ENCODE data around the gene ENOX2.

ENOX2 gene

DNA sequence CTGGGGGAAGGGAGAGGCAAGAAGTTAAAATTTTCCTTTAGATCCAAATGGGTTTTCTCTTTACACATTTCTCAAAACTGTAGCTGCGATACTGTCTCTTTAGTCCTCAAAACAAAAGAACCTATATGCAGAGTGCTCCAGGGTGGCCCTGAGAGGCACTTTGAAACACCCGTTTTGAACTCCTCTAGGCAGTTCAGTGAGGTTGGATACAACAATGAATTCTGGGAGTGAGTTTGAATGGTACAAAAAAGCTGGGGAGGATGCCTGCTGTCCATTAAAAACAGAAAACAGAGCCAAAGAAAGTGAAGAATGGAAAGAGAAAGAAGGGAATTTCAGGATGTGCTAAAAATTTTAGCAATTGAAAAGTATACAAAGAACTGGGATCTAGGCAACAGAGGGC lies 23.1 kb downstream of the ENOX2 start:
- no peak for DNase-seq

DNA sequence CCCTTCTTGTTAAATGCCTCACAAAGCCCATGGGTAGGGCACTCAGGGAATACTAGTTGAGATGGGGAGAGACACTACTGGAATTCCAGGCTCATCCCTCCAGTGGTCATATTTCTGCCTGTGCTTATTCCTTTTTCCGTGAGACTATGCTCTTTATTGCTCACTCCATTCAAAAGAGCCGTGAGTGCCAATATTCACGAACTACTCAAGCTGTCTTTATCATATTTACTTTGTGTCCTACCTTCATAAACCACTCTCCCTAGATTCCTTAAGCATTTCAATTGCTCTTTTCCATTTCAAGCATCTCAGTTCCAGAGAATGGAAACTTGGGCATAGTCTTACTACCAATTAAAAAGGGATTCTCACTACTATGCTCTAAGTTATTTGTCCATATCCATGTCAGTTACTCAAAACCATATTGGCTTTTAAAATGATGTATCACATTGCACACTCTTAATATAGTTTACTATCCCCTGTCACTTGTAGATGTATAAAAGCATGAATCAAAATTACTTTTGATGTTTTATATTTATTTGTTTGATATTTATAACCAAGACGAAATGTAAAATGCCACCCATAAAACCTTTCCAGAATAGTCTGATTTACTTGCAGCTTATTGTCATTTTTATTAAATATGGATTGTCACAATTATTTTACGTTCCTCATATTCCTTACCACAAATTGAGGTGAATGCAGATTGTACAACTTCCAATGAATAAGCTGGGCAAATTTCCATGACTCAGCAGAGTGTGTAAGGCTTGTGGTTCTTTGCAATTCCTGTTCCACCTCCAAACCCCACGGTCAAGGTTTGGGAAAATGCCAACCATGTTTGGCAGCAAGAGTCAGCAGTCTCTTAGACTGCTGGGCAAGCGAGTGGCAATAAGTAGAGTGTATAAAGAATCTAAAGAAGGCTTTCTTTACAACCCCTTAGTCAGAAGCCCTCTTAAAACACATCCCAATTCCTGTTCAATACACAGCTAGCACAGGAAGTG lies 24.4 kb downstream of the ENOX2 start:
- peak; percentile 3 to 27 (median 16) for DNase-seq

DNA sequence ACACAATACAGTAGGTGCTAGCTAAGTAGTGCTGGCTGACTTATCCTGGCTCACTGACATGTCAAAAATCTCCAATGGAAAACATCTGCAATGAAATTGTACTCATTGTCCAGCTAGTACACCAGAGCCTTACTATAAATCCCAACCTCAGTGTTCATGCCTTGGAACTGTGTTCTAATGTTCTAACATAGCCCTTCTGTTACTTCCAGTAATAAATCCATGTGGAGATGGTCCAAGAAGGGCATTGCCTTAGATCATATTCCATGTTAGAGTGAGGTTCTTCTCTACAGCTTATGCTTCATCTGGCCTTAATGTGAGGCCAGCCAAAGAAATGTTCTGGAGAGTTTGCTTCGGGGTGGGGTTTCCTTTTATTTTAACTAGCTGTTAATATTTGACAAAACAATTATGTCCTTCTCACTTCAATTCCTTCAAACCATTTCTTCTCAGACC lies 25.1 kb downstream of the ENOX2 start:
- no peak for DNase-seq

DNA sequence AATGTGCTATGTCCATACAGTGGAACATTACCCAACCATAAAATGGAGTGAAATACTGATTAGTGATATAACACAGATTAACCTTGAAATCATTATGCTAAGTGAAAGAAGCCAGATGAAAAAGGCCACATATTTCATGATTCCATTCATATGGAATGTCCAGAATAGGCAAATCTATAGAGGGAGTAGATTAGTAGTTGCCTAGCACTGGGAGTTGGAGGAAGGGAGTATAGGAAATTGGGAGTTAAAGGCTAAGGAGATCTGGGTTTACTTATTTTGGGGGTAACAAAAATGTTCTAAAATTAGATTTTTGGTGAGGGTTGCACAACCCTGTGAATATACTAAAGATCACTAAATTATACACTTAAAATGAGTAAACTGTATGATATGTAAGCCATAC lies 26.8 kb downstream of the ENOX2 start:
- no peak for DNase-seq

DNA sequence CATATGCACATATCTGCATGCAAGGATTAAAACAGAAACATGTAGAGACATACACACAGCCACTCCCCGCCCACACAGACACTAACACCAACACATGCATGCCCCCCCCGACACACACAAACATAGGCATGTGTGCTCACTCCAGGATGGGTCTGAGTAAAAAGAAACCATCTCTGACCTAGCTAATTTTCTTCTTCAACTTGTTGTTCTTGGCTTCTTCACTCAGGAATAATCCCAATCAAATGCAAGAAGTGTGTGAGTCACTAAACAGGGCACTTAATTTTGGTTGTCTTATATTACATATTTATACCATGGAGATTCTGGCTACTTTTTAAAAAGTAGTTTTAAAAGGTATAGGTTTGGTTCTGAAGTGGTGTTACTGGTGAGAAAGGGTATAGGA lies 28.3 kb downstream of the ENOX2 start:
- DNase-seq: no peak

DNA sequence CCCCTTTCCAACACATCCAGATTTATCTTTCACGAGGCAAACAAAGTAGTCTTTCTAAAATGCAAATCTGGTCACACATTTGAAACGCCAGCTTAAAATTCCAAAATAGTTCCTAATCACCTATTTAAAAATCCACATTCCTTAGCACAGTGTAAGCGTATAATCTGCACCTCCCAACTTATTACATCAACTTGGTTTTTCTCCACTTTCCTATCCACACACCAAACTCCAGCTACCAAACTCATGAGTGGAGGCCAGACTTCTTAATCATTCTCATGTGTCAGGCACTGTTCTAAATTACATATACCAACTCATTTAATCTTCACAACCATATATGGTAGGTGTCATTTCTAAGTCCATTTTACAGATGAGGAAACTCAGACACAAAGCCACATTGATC lies 33.8 kb downstream of the ENOX2 start:
- DNase-seq: no peak

DNA sequence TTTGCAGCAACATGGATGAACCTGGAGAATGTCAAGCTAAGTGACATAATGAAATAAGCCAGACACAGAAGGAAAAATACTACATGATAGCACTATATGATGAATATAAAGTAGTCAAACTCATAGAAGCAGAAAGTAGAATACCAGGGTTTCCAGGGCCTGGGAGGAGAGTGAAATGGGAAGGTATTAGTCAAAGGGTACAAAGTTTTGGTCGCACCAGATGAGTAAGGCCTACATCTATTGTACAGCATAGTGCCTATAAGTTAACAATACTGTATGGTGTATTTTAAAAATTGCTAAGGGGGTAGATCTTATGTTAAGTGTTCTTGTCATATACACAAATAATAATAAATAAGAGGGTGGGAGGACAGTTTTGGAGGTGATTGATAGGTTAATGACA lies 41.5 kb downstream of the ENOX2 start:
- no peak for DNase-seq

DNA sequence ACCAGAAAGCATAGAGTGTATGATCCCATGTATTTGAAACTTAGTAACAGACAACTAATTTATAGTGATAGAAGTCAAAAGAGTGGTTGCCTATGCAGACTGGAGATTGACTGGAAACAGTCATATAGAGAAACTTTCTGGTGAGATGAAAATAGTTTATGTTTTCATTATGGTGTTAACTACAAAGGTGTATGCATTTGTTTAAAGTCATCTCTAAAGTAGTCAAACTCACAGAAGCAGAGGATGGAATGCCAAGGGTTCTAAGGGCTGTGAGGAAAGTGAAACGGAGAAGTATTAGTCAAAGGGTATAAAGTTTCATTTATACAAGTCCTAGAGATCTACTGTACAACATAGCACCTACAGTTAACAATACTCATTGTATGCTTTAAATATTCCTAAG lies 45.8 kb downstream of the ENOX2 start:
- no peak for DNase-seq

DNA sequence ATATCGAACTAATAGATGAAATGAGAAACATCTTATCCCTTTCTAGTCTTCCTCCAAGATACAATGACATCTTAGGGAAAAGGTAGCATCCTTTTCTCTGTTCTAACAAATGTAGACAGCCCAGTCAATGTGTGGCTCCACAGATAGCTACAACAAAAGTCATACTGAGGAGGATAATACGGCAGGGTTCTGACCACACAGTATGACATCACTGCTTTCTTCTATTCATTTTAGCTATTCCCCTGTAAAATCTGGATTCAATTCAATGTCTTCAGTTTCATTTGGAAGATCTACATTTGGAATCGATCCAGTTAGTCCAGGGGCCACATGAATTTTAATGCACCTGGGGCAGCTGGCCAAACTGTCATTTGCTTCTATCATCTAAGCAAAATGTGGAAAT lies 51.4 kb downstream of the ENOX2 start:
- DNase-seq: no peak

DNA sequence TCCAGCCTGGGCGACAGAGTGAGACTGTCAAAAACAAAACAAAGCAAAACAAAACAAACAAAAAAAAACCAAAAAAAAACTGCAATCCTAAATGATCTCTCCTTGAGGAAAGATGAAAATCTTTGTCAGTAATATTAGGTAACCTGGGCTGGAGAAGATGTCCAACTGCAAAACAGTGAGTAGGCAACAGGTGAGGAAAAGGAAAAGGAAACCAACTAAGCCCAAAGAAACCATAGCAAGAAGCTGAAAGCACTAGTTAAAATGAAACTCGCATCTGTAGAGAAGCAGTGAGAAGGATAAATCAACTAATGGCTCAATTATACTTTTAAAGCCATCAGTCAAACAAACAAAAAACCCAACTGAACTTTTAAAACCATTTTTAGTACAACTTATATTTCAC lies 54.2 kb downstream of the ENOX2 start:
- DNase-seq: no peak

DNA sequence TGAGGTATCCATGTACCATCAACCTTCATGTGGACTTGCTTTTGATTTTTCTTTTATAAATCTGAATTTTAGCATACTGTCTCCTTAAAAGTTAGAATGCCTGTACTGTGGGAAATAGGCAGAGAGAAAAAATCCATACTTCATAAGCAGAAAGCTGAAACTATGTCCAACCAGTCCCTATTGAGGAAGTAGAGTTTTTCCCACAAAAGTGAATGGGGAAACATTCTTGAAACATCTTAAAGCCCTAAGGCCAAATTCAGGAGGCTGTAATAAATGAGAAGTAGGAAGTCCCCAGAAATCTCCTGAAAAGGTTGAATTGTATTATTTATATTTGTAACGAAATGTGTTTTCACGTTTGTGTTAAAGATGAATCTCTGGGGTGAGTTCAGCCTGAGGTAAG lies 56.3 kb downstream of the ENOX2 start:
- DNase-seq: peak; percentile 30 to 69 (median 60)

DNA sequence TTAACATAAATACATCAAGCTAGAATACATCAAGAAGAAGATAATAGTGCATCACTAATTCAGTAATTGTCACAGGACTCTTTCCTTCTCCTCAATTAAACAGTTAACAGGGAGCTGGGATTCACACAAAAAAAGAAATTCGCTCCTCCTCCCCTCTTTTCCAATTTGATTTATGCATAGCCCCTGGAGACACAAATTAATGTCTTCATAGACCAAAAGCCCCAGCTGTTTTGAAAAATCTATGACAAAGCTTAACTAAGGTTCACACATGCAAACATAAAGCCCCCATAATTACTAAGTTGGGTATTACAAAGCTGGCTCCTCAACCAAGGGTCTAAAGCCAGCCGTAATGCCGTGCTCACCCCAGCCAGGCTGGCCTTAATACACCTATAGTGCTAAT lies 61.2 kb downstream of the ENOX2 start:
- DNase-seq: no peak

DNA sequence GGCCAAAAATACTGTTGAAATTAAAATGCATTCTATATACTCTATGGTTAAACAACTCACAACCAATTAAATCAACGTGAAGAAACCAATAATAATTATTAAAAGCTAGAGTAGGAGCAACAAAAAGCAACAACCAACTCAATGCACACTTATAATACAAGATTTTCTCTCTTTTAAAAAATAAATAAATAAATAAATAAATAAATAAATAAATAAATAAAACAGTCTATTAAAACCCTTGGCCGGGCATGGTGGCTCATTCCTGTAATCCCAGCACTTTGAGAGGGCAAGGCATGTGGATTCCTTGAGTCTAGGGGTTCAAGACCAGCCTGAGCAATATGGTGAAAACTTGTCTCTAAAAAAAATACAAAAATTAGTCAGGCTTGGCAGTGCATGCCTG lies 62.7 kb downstream of the ENOX2 start:
- DNase-seq: no peak

DNA sequence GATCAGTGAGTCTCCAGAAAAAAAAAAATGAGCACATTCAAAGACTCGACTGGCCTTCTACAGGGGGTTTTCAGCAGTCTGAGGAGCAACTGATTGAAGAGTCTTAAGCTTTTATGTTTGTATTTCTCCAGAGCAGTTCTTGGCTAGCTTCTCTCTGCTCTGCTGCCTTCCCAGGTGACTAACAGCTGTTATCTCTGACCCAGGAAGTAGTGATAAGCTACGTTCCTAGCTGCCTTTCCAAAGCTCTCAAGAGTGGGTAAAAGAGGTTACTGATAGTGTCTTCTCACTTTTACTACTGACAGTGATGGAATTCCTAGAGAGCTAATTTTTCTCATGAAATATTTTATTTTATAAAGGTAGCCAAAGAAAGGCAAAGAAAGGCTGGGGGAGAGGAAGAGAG lies 66.6 kb downstream of the ENOX2 start:
- no peak for DNase-seq

DNA sequence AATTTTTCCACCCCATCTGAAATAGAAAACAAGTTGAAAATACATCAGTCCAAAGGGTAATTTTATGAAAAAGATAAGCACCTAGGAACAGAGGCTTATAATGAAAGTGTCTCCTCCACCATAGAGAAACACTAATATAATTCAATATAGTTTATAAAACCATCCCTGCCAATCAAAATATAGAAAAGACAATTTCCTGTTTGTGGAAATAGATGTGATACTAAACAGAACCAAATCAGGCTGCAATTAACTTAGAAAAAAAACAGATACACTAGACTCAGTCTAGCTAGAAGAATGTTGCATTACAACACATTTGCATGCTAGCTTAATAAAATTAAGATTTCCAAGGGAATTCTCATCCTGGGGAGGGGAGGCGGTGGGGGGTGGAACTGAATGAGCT lies 68.2 kb downstream of the ENOX2 start:
- DNase-seq: no peak

DNA sequence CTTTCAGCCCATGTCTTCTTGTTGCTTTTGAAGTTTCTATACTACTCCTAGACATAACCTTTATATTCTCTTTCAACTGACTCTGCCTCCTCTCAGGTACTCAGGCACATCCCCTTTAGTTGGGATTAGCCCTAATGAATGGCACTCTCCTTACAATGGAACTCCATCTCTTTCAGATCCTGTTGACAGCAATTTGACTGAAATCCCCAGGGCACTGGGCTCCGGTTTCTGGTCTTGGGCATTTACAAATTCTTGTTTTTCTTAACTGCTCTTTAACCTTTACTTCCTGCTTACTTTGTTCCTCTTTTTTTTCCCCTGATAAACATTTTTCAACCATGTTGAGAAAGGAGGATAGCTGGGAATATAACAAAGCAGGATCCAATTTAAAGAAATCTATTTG lies 68.9 kb downstream of the ENOX2 start:
- peak in 2 of 3 donors; percentile 9 to 24 for DNase-seq

DNA sequence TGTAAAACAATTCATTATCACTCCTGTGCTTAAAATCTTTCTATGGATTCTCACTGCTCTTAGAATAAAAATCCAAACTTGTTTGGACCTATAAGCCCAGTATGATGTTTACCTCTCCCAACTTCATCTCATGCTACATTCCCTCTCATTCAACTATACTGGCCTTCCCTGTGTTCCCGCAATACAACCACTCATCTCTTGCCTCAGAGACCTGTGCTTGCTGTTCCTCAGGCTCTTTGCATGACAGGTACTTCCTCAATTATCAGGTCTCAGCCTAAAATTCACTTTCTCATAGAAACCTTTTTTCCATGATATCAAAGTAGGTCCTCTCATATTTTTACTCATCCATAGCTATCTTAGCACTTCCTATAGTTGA lies 71.7 kb downstream of the ENOX2 start:
- DNase-seq: no peak

DNA sequence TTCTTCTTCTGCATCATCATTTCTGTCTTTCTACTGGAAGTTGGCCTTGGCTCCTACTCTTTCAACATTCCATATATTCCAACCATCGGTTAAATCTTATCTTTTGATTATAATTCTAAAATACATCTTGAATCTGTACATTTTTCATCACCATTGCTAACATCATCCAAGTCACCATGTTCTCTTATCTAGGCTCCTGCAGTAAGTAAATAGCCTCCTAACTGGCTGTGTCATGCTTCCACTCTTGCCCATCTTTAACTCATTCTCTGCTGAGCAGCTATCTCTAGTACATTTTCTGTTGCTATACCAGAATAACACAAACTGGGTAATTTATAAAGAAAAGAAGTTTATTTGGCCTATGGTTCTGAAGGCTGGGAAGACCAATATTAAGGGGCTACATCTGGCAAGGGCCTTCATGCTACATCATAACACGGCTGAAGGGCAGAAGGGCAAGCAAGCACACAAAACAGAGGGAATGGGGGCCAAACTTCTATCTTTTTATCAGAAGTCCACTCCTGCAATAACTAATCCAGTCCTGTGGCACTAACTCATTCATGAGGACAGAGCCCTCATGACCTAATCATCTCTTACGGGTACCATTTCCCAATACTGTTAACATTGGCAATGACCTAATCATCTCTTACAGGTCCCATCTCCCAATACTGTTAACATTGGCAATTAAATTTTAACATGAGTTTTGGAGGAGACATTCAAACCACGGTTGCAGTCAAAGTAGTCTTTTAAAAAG lies 72.2 kb downstream of the ENOX2 start:
- DNase-seq: peak in 1 of 3 donors; percentile 3

DNA sequence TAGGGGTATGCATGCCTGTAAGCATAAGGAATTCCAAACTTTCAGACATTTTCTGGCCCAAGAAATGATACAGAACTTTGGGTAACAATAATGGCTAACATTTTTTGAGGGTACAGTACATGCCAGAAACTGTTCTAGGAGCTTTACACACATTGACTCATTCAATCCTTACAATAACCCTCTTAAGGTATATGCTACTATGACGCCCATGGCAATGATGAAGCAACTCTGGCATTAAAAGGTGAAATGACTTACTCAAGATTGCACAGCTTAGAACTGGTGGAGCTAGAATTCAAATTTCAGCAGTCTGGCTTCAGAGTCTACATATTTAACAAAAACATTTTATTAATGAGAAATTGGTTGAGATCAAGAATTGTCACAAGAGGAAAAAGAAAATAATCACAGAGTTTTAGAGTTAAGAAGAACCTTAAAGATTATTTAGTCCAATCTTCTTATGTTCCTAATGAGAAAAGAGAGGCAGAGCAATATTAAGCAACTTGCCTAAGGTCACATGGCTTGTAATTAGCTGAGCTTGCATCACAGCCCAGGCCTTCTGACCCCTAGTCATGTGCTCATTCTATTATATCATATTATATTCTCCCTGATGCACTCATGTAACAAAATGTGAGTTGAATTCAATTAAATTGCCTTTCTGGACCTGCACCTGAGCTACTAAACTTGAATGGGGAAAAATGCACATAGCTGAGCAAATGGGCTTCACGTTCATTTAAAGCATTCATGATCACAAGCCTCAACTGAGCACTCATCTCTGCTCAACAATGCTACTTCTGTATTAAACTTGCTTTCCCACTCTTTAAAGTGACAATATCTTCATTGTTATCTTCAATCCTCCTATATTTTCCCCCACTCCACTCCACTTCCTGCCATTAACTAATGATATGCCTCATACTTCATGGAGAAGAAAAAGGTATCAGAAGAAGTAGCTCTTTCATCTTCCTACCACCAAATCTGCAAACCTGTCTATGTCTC lies 73.2 kb downstream of the ENOX2 start:
- DNase-seq: no peak

DNA sequence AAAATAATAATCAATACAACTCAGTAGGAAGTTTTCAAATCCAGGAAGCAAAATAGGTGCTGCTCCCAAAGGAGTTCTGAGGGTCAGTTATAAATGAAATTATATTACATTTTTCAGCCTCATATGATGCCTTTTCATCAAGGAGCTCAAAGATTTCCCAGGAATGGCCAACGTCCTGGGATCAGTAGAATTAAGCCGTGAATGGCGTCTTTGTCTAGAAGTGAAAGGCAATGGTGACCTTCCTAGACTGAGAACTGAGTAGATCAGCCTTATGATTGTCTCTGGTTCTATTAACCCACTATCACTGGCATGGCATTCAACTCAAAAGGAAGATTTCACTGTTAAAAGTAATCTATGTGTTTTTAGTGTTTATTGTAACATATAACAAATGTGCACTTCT lies 74.4 kb downstream of the ENOX2 start:
- no peak for DNase-seq

DNA sequence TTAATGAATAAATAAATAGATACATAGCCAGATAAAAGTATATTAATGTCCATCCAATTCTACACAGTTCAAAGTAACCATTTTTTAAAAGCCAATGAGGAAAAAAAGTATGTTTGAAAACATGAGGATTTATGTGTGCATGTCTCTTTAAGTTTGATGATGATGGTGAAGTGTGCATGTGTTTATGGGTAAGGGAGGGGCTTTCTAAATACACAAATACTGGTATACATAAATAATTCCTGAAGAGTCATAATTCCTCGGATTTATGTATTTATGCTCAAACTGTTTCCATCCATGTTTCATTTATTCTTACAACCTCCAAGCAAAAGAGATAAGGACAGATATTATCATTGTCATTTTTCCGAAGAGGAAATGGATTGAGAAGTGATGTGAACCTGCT lies 75.4 kb downstream of the ENOX2 start:
- DNase-seq: no peak

DNA sequence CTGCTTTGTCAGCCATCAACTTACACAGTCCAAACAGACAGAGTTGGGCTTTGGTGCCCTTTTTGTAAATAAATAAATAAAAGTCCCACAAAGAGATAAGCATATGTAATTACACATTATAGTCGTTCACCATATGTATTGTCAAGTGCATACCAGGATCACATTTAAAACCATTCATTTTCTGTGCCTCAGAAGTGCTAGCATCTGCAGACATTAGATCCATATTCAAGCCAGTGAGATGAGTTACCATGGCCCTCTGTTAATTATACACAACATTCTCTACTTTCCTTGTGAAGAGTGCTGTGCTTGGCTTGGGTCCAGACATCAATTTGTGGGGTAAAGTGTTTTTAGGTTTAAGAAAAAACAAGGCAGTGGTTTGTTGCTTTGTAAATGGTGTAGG lies 76.8 kb downstream of the ENOX2 start:
- no peak for DNase-seq

DNA sequence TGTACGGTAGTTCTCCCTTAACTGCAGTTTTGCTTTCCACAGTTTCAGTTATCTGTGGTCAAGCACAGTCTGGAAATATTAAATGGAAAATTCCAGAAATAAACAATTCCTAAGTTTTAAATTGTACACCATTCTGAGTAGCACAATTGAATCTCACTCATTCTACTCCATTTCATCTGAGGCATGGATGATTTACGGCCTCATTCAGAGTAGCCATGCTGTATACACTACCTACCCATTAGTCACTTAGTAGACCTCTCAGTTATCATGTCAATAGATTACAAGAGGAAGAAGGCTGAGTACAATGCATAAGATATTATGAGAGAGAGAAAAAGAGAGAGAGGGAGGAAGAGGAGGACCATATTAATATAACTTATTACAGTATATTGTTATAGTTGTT lies 77.5 kb downstream of the ENOX2 start:
- no peak for DNase-seq

All from suppressor macrophage treated with lipopolysaccharide for 1 hour (primary cell).